Measurements from ENCODE around the gene PPP1R3G.
"Not testable (repeated sequence)": the region's sequence is repeated elsewhere in the genome, so short reads cannot be mapped to it uniquely, and the experiment has no call there.

Gene PPP1R3G

DNA sequence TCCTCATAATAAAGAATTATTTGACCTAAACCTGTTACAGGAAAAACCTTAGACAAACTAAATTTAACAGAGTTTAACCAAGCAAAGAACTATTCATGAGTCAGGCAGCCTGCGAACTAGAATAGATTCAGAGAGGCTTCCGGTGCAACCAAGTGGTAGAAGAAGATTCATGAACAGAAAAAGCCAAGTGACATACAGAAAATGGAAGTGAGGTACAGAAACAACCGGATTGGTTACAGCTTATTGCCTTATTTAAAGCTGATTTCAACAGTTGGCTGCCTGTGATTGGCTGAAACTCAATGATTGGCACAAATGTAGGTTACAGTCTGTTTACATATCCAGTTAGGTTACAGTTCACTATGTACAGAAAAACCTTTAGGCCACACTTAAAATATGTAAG is 10.1 kb downstream of the PPP1R3G start:
- DNase-seq = no peak

DNA sequence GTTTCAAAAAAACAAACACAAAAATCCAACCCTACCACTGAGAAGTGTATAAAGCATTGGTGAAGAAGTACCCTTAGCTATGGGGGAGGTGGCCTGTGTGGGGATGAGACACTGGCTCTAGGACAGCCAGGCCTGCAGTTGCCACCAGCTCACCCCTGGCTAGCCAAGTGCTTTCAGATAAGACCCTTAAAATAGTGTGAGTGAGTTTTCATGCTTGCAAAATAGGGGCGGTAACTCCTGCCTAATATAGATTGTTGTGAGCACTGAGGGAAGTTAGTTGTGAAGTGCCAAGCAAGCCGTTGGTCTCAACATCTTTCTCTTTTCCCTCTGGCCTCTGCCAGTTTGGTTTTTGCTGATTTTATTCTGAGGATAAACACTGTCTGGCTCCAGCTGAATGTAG is 11.3 kb downstream of the PPP1R3G start:
- no peak for DNase-seq

DNA sequence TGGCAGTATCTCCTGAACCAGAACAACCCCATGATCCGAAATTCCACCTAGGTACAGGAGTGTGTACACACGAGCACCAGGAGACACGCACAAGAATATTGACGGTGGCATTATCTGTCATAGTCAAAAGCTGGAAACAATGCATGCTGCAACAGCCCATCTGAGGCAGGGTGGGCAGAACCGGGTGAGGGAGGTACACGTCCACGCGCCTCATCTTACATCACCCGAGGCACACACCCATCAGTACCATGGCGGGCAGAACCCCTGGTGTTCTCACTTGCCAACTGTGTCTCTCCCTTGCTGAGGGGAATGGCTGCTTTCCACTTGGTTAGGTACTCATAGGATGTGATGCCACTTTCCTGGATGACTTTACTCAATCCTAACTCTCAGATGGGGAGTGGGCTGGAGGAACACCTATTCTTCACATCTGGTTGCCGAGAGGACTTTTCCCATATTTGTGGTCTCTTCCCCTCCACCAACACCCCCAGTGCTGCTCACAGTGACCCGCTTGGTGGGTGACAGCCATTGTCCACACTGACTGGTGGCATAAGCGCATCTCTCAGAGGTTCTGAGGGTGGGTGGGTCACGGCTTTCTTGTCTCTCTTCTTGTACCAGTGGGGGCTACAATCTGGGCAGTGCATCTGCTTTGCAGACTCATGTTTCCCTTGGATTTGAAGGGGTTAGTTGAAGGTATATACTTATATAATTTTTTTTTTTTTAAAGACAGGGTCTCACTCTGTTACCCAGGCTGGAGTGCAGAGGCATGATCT is 13.5 kb downstream of the PPP1R3G start:
- DNase-seq = no peak

DNA sequence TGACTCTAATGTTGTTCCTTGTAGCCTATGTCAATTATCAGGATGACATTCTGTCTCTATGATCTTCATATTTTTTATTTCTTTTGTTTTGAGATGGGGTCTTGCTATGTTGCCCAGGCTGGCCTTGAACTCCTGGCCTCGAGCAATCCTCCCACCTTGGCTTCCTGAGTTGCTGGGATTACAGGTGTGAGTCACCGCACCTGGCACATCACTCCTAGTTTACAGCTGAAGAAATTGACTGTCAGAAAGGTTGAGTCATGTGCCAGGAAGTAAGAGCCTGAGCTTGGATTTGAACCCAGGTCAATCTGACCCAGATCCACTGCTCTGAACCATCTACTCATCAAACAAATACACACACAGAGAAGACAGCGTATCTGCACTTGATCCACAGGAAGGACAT is 14.4 kb downstream of the PPP1R3G start:
- DNase-seq = no peak

DNA sequence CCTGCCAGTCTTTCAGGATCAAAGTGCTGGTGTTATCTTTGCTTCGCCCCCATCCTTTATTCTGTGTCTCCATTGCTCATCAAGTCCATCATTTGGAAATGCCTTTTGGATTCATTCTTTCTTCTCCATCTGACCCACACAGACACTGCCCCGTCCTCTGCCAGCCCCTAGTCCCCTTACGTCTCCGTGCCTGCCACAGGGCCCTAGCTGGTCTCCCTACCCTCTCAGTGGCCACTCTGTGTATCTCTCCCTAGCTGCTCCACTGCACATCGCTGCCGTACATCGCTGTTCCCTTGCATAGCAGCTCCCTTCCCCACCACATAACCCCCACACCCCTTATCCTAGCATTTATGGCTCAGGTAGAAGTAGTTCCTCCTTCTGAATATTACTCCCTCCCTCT is 15.7 kb downstream of the PPP1R3G start:
- no peak for DNase-seq

DNA sequence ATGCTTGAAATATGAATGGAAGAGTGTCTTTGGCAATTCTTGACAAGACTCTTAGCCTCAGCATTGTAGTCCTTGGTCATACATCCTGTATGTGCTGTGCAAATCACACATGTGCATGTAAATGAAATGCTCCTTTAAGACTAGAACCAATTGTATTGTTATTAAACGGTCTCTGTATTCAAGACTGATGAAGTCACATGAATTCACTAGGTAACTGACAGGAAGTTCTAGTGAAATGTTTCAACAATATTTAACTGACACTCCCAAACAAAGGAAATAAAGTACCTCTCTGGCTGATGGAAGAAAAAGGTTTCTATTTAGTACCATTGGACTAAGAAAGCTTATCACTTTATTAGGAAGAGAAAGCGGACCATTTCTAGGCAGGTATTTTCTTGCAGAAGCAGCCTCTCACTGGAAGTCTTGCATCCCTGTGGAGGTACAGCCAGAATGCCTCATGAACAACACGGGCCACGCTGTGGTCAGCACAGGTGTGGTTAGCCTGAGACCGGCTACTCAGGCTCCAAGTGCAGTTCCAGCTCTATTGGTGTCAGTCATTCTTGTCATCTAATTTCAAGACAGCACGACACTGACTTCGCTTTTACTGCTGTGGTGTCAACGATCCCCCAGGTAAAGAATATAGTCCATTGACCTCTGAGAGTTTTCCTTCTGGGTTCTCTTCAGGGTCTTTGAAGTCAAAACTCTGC is 17.3 kb downstream of the PPP1R3G start:
- DNase-seq = no peak

DNA sequence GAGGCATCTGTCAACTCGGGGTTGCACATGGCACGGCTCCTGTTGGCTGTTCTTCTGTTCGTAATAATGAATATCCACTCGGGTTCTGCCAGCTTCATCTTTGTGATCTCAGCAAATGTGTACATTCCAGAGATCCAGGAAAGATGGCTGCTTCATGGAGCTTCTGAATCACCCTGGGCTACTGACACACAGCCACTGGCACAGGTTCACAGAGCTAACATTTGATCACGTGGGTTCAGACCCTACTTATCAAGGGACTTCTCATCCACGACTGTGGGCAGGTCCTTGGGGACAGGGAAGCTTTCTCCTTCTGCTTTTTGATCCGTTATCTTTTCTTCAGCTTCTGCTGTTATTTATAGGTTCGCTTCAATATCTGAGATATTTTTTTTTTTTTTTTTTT is 18.1 kb downstream of the PPP1R3G start:
- DNase-seq = no peak

DNA sequence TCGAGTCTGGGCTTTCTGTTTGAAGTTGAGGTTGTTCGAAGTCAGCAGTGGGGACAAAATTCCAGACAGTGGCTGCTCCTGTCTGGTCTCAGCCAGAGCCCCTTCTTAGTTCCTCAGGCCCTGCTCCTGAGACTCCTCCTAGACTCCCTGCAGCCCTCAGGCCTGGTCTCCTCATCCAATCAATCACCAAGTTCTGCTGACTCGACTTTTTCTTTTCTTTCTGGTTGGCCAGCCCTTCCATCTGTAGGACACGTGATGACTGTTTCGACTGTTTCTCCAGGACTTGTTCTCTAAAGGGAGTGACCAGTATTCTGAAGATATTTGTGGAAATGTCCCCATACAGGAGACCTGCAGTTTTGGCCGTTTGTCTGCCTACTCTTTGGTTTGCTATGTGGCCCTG is 19.5 kb downstream of the PPP1R3G start:
- DNase-seq = no peak

DNA sequence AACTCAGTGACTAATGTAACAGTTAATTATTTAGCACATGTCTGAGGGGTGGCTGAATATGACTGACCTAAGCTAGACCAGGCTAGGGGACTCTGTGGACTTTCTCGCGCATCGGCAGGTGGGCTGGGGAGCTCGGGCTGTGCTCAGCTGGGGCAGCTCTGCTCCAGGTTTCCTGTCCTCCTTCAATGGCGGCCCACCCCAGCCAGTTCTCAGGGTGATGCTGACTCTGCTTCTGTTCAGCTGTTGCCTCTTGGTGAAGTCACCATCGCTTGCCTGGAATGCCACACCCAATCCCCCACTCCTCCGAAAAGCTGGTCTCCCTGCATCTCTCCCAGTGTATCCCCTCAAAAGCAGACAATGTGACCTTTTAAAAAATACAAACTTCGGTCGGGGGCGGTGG is 20.0 kb downstream of the PPP1R3G start:
- no peak for DNase-seq

DNA sequence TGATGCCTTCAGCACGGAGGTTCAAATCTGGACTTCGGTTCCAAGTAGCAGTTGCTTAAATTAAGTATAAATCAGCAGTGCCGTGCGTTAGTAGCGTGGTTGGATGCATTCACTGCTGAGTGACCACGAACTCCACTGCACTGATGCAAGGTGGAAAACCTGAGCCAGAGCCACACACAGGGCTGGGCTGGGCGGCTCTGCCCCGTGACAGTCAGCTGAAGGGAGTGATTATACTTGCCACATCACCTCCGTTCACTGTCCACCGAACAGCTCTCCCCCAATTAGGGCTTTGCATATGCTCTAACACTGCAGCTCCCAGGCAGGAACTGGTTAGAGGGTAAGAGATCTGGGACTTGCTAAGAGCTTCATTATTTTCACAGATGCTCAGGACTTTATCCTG is 22.2 kb downstream of the PPP1R3G start:
- no peak for DNase-seq

DNA sequence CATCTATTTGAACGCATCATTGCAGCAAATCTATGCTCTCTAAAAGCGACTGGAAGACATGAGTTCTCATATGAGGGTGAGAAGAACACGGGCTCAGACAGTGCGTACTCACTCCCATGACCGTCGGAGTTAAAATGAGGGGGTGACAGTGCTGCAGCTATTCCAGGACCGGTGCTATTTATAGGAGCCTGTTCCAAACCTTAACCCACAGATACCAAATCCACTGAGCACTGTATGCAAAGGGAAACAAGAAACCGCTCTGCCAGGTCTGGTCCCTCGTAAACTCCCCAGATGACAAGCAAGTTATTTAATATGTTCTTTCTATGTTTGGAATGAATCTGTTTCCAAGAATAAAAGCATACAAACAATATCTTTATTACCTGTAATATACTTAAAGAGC is 22.9 kb downstream of the PPP1R3G start:
- no peak for DNase-seq

DNA sequence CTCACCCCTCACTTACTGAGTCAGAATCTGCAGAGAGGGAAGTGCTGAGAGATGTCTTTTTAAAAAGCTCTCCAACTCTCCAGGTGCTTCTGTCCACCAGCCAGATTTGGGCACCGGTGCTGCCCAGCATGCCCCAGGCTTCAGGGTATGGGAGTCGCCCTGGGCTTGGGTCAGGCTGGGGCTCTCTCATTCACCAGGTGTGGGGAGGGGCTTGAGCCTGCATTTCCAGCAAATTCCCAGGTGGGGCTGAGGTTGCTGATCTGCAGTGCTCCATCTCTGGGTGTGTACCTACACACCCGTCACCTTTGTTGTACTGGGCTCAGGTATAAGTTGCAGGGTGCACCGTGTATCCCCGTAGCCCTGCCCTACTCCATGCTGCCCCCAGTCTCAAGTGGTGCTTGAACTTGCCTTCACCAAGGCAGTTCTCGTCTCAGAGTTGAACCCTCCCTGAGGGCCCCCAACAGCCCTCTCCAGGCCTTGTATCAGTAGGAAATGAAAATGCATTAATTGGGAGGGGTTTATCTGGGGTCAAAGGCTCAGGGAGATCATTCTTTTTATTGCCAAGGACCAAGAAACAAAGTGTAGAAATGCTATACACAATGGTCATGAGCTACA is 23.5 kb downstream of the PPP1R3G start:
- no peak for DNase-seq

DNA sequence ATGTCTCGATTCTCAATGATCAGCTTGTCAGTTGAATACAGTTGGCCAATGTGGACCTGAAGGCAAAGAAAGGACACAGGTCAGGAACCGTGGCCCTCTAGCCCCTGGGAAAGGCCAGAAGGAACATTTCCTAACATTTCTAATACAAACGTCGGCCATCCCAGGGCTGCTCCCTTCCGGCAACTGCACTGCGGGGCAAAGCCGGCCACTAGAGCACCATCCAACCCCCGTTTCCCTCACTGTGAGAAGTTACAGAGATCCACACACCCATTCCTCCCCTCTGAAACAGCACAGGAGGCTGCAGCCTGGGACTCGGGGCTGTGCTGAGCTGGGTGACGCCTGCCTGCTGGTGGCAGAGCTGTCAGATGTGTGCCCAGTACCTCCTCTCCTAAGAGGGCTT is 24.3 kb downstream of the PPP1R3G start:
- DNase-seq = no peak

DNA sequence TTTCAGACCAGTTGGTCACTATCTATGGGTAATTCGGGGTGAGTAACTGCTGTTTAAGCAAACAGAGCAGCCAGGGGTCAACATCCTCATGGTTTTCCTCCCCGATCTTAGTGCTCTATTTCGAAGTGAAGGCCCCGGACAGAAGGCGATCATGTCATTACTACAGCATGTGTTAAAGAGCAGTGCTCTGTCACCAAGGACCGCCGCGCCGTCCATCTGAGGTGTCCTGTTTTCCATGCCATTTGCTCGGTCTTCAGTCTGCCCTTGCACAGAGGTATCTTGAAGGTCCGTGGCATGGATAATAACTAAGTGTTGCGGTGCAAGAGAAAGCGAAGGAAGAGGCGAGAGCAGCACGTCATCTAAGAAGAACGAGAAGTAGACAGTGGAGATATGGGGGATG is 25.1 kb downstream of the PPP1R3G start:
- DNase-seq = no peak

DNA sequence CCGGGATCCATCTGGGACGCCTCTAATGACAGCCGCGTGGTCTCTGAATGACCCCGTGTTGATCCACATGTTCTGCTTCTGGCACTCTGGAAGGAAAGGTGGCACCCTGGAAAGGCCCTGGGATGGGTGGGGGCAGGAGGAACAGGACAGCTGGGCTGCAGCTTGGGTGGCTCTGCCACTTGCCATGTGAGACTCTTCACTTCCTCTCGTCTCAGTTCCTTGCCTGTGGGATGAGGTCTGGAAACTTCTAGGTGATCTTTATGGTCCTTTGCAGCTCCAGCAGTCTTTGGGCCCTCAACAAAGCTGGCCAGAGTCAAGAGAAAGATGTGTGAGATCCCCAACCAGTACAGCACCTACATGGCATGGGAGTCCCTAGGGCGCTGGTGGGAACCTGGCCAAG is 26.5 kb downstream of the PPP1R3G start:
- no peak for DNase-seq

DNA sequence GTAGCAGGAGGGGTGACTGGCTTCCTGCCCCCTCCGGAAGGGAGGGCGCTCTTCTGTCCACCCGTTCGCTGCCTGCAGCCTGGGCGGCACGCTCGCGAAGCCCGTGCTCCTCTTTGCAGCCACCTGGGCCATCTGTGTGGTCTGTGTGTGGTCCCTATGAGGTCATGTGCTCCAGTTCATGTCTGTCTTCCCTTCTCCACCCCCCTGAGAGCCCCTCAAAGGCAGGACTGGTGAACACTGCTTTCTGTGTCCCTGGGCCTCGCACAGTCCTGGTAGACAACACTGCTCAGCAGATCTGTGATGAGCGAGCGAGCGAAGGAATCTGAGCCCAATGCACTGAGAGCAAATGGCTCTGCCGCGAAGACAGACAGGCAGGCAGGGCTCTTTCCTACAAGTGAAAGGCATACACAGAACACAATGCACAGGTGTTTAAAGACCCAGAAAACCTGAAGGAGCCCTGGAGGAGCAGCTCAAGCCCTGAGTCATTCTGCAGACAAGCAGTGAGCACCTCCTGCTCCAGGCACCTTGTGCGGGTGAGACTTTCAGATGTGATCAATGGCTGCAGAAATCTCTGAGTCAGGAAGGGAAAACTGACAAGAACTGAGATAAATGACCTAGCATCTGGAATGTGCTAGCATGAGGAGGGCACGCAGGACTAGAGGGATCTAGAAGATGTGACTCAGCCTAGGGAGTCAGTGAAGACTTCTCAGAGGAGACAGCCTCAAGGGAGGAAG is 27.1 kb downstream of the PPP1R3G start:
- no peak for DNase-seq

DNA sequence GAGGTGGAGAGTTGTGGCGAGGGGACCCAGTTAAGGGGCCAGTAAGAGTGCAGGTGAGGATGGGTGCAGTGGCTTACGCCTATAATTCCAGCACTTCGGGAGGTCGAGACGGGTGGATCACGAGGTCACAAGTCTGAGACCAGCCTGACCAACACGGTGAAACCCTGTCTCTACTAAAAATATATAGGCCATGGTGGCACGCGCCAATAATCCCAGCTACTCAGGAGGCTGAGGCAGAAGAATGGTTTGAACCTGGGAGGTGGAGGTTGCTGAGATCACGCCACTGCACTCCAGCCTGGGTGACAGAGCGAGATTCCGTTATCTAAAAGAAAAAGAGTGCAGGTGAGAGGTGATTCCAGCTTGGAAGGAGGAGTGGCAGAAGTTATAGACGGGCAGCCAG is 28.0 kb downstream of the PPP1R3G start:
- DNase-seq = no peak

DNA sequence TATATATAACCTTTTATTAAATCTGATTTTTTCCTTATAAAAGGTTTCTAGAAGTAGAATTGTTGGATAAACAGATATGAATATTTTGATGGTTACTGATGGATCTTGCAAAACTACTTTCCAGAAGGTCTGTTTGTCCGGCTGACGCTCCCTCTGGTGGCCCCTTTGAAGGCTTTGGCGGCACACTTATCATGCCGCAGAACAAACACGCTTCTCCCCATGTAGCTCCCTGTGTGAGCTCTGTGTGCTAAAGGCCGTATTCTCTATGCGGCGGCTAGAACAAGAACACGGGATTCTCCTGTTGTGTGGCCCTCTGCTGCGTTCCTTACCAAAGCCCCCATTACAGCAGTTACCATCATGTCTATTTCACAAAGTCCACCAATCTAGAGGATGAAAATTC is 30.0 kb downstream of the PPP1R3G start:
- no peak for DNase-seq

DNA sequence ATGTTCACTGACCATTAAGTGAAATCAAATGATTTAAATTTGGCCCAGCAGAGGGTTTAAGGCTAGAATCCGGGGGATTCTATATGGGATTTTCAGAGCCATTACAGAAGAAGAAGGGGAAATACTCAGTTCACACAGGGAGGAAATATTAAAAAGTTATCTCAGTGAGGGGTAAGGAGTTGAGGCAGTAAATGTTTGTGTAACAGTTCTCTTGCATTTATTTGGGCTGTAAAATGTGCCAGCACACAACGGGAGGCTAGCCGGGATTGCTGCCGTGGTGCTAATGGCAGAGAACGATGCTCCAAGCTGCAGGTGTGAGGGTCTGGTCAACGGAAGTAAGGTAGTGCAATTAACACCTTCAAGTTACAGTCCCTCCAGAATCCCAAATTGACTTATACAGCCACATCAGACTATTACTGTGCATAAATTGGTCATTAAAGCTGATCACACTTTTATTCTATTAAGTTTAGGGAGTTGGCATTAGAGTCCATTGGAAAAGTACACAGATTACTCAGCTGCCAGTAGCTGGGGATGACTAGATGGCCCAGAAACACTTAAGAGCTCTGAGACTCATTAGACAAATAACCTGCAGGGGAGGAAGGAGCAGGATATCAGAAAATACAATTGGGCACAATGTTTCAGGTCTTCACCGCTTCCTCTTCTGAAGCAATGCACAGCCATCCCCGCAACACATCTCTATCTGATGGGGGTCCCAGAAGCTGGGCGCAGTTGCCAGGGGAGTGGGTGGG is 31.3 kb downstream of the PPP1R3G start:
- DNase-seq = no peak

DNA sequence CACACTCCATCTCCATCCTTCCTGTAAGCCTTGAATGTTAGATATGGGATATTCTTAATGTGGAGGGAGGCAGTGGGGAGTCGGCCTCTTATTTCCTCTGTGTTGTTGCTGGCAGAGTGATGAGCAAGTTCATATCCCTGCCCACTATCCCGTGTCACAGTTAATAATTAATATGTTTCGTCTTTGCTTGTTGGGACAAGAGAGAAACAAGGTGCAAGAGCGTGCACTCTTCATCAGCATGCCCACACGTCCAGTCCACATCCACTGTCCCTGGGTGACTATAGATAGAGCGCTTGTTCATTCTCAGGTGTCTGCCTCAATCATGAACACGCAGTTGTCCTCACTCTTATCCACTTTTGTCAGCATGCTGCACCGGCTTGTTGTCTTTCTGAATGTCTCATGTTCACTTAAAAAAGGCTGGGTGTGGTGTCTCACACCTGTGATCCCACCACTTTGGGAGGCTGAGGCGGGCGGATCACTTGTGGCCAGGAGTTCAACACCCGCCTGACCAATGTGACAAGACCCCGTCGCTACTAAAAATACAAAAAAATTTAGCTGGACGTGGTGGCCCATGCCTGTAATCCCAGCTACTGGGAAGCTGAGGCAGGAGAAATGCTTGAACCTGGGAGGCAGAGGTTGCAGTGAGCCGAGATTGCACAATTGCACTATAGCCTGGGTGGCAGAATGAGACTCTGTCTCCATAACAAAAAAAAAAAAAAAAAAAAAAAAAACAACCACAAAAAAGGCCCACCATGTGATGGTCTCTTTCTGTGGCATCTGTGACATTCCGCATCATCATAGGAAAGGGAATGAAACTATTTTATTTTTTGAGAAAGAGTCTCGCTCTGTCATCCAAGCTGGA is 34.2 kb downstream of the PPP1R3G start:
- no peak for DNase-seq

DNA sequence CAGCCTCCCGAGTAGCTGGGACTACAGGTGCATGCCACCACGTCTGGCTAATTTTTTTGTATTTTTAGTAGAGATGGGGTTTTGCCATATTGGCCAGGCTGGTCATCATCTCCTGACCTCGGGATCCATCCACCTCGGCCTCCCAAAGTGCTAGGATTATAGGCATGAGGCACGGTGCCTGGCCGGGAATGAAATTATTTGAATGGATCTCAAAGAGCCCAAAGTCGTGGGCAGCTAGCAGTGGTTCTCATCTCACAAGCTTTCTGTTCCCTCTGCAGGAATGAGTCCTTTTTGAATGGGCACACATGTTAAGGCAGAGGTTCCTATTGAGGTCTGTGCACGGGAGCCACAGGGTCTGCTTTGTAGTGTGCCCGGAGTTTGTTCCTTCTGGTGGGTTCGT is 34.9 kb downstream of the PPP1R3G start:
- DNase-seq = no peak

DNA sequence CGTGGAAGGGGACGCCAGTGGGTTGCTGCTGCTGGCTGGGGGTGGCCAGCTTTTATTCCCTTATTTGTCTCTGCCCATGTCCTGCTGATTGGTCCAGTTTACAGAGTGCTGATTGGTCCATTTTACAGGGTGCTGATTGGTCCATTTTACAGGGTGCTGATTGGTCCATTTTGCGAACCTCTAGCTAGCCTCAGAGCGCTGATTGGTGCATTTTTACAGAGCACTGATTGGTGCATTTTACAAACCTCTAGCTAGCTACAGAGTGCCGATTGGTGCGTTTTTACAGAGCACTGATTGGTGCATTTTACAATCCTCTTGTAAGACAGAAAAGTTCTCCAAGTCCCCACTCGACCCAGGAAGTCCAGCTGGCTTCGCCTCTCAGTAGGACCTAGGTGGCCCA is 35.4 kb downstream of the PPP1R3G start:
- DNase-seq = not testable (repeated sequence)
